ENCODE results near the gene BRSK1.

GRCh38 chr19:55358493-55358892, 74.7 kb downstream of the BRSK1 start:
- TF ChIP-seq EZH2 (IDR thresholded peaks at IDR 0.05; ENCODE audit: borderline replicate concordance, low read depth, low read length, severe bottlenecking) (no peak), CTCF (IDR thresholded peaks at IDR 0.05; ENCODE audit: borderline replicate concordance, extremely low read depth, low read length, poor library complexity, severe bottlenecking) (no peak)
